OCI-LY7 (cell line): ENCODE data around the gene MATCAP1. TPM values are rescaled to one million over a fixed set of nuclear protein-coding genes. Genes with fewer than 3 reads are reported as not detected.

ENCODE experiments used
- BruUV-seq: library from RNA; stranded (reverse); fragments of 400-500 nt; replicated peaks from 2 replicates; lab custom pipeline; 2021; lab: Mats Ljungman, UMichigan
- CTCF ChIA-PET: fragments of 300-600 bp; sonication (Branson Sonifier 250); formaldehyde crosslinking; loops from one replicate; lab custom pipeline; 2022; ENCODE audit warnings: antibody characterized with exemption; ENCODE audit not compliant: unreplicated experiment; lab: Charles Lee
- POLR2A ChIA-PET: fragments of 300-600 bp; sonication (Branson Sonifier 250); formaldehyde crosslinking; loops from one replicate; lab custom pipeline; 2022; ENCODE audit warnings: antibody characterized with exemption; lab: Charles Lee
- DNase-seq: peaks from one replicate; pipeline ENCODE4 v3.0.0-alpha.2; 2015; ENCODE audit warnings: low spot score
- H2AFZ ChIP-seq: fragments of 200-600 bp; sonication (generic), shearing (Covaris generic); 2 replicates; pipeline ENCODE4 v1.6.1; 2014; ENCODE audit warnings: mild to moderate bottlenecking, antibody characterized with exemption, low read length, moderate library complexity
- H3K27ac ChIP-seq: fragments of 200-600 bp; sonication (generic); 2 replicates; pipeline ENCODE4 v1.5.1; 2014; ENCODE audit warnings: mixed run types, low read depth, mild to moderate bottlenecking, moderate library complexity, low read length, inconsistent platforms; ENCODE audit not compliant: poor library complexity, severe bottlenecking
- H3K36me3 ChIP-seq: fragments of 200-600 bp; sonication (generic); 2 replicates; pipeline ENCODE4 v1.6.1; 2014; ENCODE audit warnings: mild to moderate bottlenecking, antibody characterized with exemption, low read length, moderate library complexity, mixed read lengths; ENCODE audit not compliant: insufficient read depth
- H3K4me1 ChIP-seq: fragments of 200-600 bp; sonication (generic); 2 replicates; pipeline ENCODE4 v1.5.1; 2014; ENCODE audit warnings: mild to moderate bottlenecking, low read length; ENCODE audit not compliant: insufficient read depth, poor library complexity, severe bottlenecking
- H3K4me2 ChIP-seq: fragments of 200-600 bp; sonication (generic); 2 replicates; pipeline ENCODE4 v1.6.1; 2014; ENCODE audit warnings: mild to moderate bottlenecking, low read length
- H3K4me3 ChIP-seq: fragments of 200-600 bp; sonication (generic); 2 replicates; pipeline ENCODE4 v1.5.1; 2014; ENCODE audit warnings: mild to moderate bottlenecking, low read depth, low read length; ENCODE audit not compliant: poor library complexity, severe bottlenecking
- H3K79me2 ChIP-seq: fragments of 200-600 bp; sonication (generic); 2 replicates; pipeline ENCODE4 v1.6.1; 2016; ENCODE audit warnings: low read depth, mild to moderate bottlenecking, low read length, moderate library complexity, mixed read lengths; ENCODE audit not compliant: insufficient read depth
- H3K9me2 ChIP-seq: fragments of 200-600 bp; sonication (generic); 2 replicates; pipeline ENCODE4 v1.6.1; 2016; ENCODE audit warnings: mild to moderate bottlenecking, low read length, mixed read lengths; ENCODE audit not compliant: insufficient read depth
- H3K9me3 ChIP-seq: fragments of 200-600 bp; sonication (generic); 2 replicates; pipeline ENCODE4 v1.6.1; 2014; ENCODE audit warnings: mild to moderate bottlenecking, mixed run types, low read length, mixed read lengths
- H4K20me1 ChIP-seq: fragments of 200-600 bp; sonication (generic); 2 replicates; pipeline ENCODE4 v1.6.1; 2014; ENCODE audit warnings: mild to moderate bottlenecking, antibody characterized with exemption, low read length, moderate library complexity, mixed read lengths; ENCODE audit not compliant: insufficient read depth
- CTCF ChIP-seq: fragments of 200-600 bp; sonication (generic); conservative IDR thresholded peaks from 2 replicates; pipeline ENCODE4 v1.5.1; 2014; ENCODE audit warnings: mild to moderate bottlenecking, antibody characterized with exemption, low read length, moderate library complexity, mixed read lengths
- EZH2phosphoT487 ChIP-seq: fragments of 200-600 bp; sonication (generic); IDR thresholded peaks from 2 replicates; pipeline ENCODE4 v1.6.1; 2018; ENCODE audit warnings: low read depth, borderline replicate concordance, mild to moderate bottlenecking, mixed run types, antibody characterized with exemption, low read length, moderate library complexity, mixed read lengths
- intact Hi-C: fragments of 100-400 bp; cut with micrococcal nuclease; formaldehyde crosslinking; loops from one replicate; pipeline ENCODE4 v1.10.0; 2022; ENCODE audit not compliant: unreplicated experiment
- total RNA-seq, 2 experiments: library from RNA; depleted of rRNA in 1 of 2; stranded (reverse); fragments of >200 nt in 1 of 2; shearing (Covaris generic) in 1 of 2; gene quantifications; 2 replicates each; pipeline ENCODE4 v1.2.3, GENCODE V29; 2014 to 2022

The MATCAP1 gene
- total RNA-seq, 2 experiments from 2014 or later = 22.9 to 39.6 TPM

GRCh38 chr16:67164599-67165061, 19.1 kb downstream of the MATCAP1 start, which contains the start of gene HSF4:
TSS of gene HSF4 (plus strand) at chr16:67164745. CDS start at chr16:67164812, 67 bp downstream.
- no peak within 1 kb of the TSS for H3K27ac ChIP-seq
- BruUV-seq = no TSS peak
- no peak within 1 kb of the TSS for H3K4me3 ChIP-seq
- H3K79me2 ChIP-seq = no peaks in the 10 kb centered on the region
- intact Hi-C loops = no loop called here
- no peaks in the 10 kb centered on the region for H3K9me3 ChIP-seq
- DNase-seq = no peak
- ChIA-PET POLR2A (no interaction called here), CTCF (no interaction called here)
- no peaks in the 10 kb centered on the region for H3K36me3 ChIP-seq
- peak within 1 kb of the TSS; percentile 27; the same call in 1 of the 2 replicates for H3K4me2 ChIP-seq
- no peaks in the 10 kb centered on the region for H4K20me1 ChIP-seq
- no peak within 1 kb of the TSS for H2AFZ ChIP-seq
- no peaks in the 10 kb centered on the region for H3K9me2 ChIP-seq
- no peak for TF ChIP-seq CTCF
- no peak for TF ChIP-seq EZH2phosphoT487
- H3K4me1 ChIP-seq = peaks cover 4% of the 10 kb centered on the region

- H2AFZ ChIP-seq = no peak overlapping the region
- no peaks in the 10 kb centered on the region for H3K9me3 ChIP-seq
Observed at GRCh38 chr16:67163999-67164558, 19.7 kb downstream of the MATCAP1 start.

More at GRCh38 chr16:67163999-67164558, 19.7 kb downstream of the MATCAP1 start:
- intact Hi-C loops = no loop called here
- Histone ChIP-seq H3K4me3 (no peak overlapping the region), H4K20me1 (no peaks in the 10 kb centered on the region), H3K4me2 (no peak overlapping the region), H3K27ac (no peak overlapping the region), H3K4me1 (peaks cover 6% of the 10 kb centered on the region), H3K36me3 (no peaks in the 10 kb centered on the region), H3K79me2 (no peaks in the 10 kb centered on the region), H3K9me2 (no peaks in the 10 kb centered on the region)
- POLR2A ChIA-PET = no interaction called here
- no peak for DNase-seq
- TF ChIP-seq CTCF (no peak), EZH2phosphoT487 (no peak)
- CTCF ChIA-PET = interaction anchor here (0.6 kb wide), 1 partner anchor 63 kb away, joined by 3 read pairs; no protein-coding TSS in a partner anchor
- BruUV-seq = no TSS peak
